CD4-positive, alpha-beta T cell treated with Interleukin-4 for 1 hour (primary cell): ENCODE results near the gene HLA-DOB.

Source experiments
- DNase-seq, 2 donors: peaks; one replicate each; pipeline ENCODE4 v3.0.0-alpha.2; 2020 to 2022

Gene HLA-DOB

GRCh38 chr6:32843331-32843978 is 26.7 kb upstream of the HLA-DOB start:
- no peak for DNase-seq

GRCh38 chr6:32842690-32843089 is 25.9 kb upstream of the HLA-DOB start:
- DNase-seq, result no peak

- no peak for DNase-seq
Measured at GRCh38 chr6:32842021-32842650, 25.3 kb upstream of the HLA-DOB start.

GRCh38 chr6:32840604-32841246 is 23.9 kb upstream of the HLA-DOB start:
- peak; percentile 26 to 70 for DNase-seq

- no peak for DNase-seq
Measured at GRCh38 chr6:32839356-32839755, 22.6 kb upstream of the HLA-DOB start.

- DNase-seq, result peak; percentile 96 to 98
Measured at GRCh38 chr6:32838114-32838958, 21.5 kb upstream of the HLA-DOB start, which contains the start of gene TAP2. TSS of gene TAP2 (minus strand) at chr6:32838739. CDS start at chr6:32838233, 506 bp downstream.

GRCh38 chr6:32837651-32838113 is 20.9 kb upstream of the HLA-DOB start:
- no peak for DNase-seq

GRCh38 chr6:32836873-32837272 is 20.1 kb upstream of the HLA-DOB start:
- DNase-seq, result no peak

GRCh38 chr6:32835167-32835893 is 18.5 kb upstream of the HLA-DOB start:
- DNase-seq, result no peak

GRCh38 chr6:32833664-32834063 is 16.9 kb upstream of the HLA-DOB start:
- no peak for DNase-seq

GRCh38 chr6:32832535-32832934 is 15.7 kb upstream of the HLA-DOB start:
- DNase-seq, result no peak

GRCh38 chr6:32830936-32831335 is 14.1 kb upstream of the HLA-DOB start:
- DNase-seq, result no peak

- no peak for DNase-seq
Measured at GRCh38 chr6:32830017-32830416, 13.2 kb upstream of the HLA-DOB start.

- DNase-seq, result no peak
Measured at GRCh38 chr6:32829495-32829894, 12.7 kb upstream of the HLA-DOB start.

GRCh38 chr6:32827025-32827424 is 10.2 kb upstream of the HLA-DOB start:
- no peak for DNase-seq

- DNase-seq, result no peak
Measured at GRCh38 chr6:32825966-32826365, 9.2 kb upstream of the HLA-DOB start.

- DNase-seq, result no peak
Measured at GRCh38 chr6:32819729-32820128, 2.9 kb upstream of the HLA-DOB start.

- no peak for DNase-seq
Measured at GRCh38 chr6:32818867-32819266, 2.1 kb upstream of the HLA-DOB start.

GRCh38 chr6:32815996-32816395 is 806 bp downstream of the HLA-DOB start:
- no peak for DNase-seq

- DNase-seq, result no peak
Measured at GRCh38 chr6:32815115-32815514, 1.7 kb downstream of the HLA-DOB start.

- DNase-seq, result no peak
Measured at GRCh38 chr6:32814145-32814544, 2.7 kb downstream of the HLA-DOB start.

GRCh38 chr6:32809171-32809570 is 7.6 kb downstream of the HLA-DOB start:
- DNase-seq, result no peak
